ENCODE data around the gene APBA2.
"Not testable (repeated sequence)": the region's sequence is repeated elsewhere in the genome, so short reads cannot be mapped to it uniquely, and the experiment has no call there.

Gene APBA2

DNA sequence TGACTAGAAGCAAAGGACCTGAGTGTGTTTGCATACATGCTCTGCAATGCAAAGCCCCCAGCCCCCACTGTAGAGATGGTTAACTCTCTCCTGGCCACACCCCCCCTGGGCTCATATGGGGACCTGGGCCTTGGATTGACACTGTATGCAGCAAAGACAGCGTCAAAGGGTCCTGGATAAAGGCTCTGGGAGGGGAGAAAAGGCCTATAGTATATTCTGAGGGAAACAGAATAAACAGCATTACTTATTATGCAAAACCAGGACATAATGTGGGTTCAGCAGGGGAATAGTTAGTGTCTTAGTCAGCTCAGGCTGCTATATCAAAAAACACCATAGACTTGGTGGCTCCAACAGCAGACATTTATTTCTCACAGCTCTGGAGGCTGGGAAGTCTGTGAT, 158.7 kb downstream of the APBA2 start:
- no peak for DNase-seq

DNA sequence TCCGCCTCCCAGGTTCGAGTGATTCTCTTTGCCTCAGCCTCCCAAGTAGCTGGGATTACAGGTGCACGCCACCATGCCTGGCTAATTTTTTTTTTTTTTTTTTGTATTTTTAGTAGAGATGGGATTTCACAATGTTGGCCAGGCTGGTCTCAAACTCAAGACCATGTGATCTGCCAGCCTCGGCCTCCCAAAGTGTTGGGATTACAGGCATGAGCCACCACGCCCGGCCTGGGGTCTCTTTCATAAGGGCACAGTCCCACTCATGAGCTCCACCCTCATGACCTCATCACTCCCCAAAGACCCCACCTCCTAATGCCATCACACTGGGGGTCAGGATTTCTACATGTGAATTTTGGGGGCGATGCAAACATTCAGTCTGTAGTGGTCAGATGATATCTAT, 159.4 kb downstream of the APBA2 start:
- not testable (repeated sequence) for DNase-seq

- DNase-seq = peak; percentile 19 to 24
These were observed 159.9 kb downstream of the APBA2 start for GRCh38 chr15:29045717-29046116.

DNA sequence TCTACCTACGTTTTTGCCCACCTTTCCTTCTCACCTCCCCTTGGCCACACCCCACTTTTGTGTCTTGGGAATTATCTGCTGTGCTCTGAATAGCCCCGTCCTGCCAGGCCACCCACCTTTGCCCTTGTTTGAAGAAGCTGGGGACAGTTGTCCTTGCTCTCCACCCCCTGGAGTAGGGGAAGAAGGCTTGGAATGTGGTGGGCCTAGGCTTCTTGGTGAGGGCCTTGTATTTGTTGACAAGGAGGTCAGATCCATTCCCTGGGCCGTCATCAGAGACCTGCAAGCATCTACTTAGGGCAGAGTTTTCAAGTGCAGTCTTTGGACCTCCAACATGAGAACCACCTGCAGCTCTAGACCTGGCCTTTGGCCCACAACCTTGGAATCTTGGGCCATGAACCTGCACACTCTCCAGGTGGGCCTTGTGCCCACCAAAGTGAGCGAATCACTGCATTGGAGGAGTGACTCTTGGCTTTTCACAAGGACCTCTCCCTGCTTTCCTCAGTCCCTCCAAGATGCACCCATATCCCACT, 160.6 kb downstream of the APBA2 start:
- no peak for DNase-seq

- DNase-seq = no peak
These were observed 161.2 kb downstream of the APBA2 start for GRCh38 chr15:29046977-29047376.

DNA sequence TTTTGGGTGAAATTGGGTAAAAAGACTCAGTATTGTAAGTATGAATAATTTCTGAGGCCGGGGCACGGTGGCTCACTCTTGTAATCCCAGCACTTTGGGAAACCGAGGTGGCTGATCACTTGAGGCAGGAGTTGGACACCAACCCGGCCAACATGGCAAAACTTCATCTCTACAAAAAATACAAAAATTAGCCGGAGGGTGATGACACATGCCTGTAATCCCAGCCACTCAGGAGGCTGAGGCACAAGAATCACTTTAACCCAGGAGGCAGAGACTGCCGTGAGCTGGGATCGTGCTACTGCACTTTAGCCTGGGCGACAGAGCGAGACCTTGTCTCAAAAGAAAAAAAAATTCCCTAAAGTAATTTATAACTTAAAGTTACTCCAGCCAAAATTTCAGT, 162.2 kb downstream of the APBA2 start:
- DNase-seq = no peak

GRCh38 chr15:29050870-29051269, 165.1 kb downstream of the APBA2 start:
- no peak for DNase-seq

DNA sequence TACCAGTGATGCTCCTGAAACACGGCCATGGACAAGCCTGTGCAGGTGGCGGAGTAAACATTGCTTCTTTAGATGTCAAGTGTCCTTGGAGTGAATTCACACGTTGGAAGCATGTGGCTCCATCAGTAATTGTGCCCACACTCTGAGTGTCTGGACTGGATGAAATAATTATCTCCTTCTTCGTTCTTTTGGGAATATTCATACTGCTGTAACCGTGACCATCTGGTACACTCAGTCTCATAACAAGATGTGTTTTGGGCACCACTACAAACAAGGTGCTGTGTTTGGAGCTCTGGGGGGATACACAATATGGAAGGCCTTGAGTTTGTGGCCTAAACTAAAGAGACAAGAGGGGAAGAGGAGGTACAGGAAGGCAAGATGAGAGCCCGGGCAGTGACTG, 165.6 kb downstream of the APBA2 start:
- no peak for DNase-seq

DNA sequence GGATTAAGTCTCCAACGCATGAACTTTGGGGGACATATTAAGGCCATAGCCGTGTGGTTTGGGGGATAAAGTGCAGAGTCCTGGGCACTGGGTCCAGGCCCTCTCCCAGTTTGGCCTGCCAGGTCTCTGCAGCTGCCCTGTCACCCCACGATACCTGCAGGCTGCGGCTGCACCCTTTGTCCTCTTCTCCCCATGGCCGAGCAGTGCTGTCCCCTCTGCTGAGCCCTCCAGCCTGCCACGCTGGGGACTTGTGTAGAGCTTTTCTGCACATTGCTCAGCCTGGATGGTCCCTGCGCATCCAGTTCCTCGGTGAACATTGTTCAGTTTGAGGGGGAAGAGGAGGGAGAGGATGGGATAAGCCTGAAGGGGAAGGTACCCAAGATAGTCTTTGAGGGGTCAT, 167.2 kb downstream of the APBA2 start:
- DNase-seq = no peak

DNA sequence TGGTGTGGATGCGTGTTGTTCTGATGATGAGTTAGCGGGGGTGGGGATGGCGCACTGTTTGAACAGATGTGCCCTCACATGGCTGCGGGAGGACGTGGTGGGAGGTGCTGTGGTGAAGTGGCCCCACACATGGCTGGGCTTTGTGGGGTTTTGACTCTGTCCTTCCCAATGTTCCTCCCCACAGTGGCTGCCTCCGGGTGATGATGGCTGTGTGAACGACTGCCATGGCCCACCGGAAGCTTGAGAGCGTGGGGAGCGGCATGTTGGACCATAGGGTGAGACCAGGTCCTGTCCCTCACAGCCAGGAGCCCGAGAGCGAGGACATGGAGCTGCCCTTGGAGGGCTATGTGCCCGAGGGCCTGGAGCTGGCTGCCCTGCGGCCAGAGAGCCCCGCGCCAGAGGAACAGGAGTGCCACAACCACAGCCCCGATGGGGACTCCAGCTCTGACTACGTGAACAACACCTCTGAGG, 167.9 kb downstream of the APBA2 start:
- DNase-seq = no peak

GRCh38 chr15:29054171-29055045, 168.6 kb downstream of the APBA2 start:
- no peak for DNase-seq

- no peak for DNase-seq
These were observed 170.1 kb downstream of the APBA2 start for GRCh38 chr15:29055876-29056275.

DNA sequence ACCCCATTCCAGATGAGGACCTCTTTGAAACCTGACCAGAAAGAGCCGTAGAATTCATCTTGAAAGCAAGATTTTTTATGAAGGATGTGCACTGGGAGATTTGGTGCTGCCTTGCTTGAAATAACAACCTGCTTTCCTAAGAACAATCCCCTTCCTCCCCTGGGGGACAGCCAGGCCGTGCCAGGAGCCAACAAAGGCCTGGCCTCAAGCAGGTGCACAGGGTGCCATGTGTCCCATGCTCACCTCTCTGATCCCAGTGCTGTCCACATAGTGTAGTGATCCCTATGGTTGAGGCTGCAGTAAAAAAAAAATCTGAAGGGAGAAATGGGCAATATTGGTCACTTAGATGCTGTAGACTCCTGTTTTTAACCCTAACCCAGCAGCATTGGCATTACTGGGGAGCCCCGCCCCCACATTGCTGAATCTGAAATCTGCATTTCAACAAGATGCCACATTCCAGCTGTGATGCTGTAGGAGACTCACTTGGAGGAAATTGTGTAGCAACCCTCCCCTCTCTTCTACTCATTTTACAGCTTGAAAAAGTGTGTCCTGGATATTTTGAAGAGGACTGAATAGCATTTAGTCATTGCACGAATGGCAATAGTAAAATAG, 171.2 kb downstream of the APBA2 start:
- DNase-seq = no peak

- no peak for DNase-seq
These were observed 172.1 kb downstream of the APBA2 start for GRCh38 chr15:29057856-29058255.

- no peak for DNase-seq
These were observed 173.2 kb downstream of the APBA2 start for GRCh38 chr15:29058903-29059539.

DNA sequence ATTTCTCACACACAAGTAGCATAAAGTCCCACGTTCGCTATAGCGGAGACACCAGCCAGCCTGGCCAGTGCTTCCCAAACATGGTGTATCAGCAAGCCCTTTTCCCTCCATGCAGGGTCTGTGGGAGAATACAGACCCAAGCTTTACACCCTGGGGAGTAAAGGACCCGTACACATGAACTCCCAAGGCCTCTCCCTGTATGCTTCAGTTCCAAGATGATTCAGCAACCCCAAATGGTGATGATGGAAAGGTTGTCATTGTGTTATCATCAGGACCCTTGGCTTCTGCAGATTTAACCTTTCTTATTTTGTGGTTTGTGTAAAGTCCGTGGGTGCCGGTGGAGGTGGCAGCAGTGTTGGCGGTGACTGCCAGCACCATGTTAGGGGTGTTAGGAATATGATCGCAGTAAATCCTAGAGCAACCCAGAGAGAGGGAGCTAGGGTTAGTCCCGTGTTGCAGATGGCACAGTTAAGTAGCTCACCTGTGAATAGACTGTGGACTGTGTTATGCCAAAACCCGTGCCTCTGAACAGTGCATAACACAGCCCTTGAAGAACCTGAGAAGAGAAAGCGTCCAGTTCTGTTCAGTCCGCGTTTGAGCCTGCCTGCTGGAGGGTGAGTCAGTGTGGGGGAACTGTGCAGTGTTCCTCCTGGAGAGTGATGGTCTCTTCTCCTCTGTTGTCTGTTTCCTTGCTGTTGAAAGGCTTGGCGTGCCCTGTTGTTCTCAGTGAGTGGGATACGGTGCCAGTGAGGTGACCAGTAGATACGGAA, 174.3 kb downstream of the APBA2 start:
- no peak for DNase-seq

DNA sequence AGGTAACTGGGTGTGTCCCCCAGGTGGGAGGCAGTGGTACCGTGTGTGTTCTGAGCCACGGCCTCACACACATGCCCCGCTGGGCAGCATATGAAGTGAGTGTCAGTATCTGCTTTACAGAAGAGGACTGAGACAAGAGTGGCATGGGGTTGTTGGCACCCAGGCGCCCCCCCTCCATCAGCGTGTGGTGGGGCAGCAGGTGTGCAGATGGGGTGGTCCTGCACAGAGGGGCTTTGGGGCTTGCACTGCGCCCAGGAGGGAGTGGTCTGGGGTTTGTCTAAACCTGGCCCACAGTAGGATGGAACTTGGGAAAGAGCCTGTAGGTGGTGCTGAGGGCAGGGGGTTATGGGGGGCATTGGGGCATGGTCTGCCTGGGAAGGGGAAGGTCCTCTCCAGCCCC, 176.0 kb downstream of the APBA2 start:
- DNase-seq = no peak

DNA sequence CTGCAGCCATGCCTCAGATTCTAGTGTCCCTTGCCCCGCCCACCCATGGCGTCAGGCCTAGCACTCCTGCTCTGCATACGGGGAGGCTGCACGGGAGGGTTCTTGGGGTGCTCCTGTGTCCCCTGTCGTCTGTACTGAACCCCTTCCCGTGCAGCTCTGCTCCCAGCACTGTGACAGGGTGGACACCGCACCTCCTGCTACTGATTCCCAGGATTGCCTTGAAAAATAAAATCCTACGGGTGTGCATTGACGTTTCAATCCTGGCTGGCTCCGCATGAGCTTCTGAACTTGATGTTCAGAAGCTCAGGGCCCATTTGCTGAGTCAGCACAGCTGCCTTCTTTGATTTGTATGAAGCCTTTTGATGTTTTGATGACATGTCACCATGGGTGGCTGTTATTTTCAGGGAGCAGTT, 176.4 kb downstream of the APBA2 start:
- no peak for DNase-seq

- DNase-seq = no peak
These were observed 176.9 kb downstream of the APBA2 start for GRCh38 chr15:29062626-29063025.

GRCh38 chr15:29063646-29064045, 177.9 kb downstream of the APBA2 start:
- no peak for DNase-seq

DNA sequence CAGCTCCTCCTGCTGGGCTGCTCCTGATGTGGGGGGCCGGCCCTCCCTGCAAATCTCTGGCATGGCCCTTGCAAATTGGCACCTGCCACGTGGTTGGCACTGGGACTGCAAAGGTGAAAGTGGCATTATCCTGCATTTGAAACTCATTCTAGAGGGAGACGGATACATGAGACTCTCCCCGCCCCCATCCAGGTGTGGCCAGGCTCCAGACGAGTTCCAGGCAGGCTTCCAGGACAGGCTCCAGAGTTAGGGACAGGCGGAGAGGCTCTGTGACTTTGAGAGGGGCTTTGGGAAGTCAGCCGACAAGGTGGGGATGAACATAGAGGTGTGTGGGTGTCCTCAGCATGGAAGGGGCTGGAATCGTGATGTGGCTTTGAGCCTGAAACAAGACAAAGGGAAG, 178.5 kb downstream of the APBA2 start:
- no peak for DNase-seq

GRCh38 chr15:29064731-29065130, 179.0 kb downstream of the APBA2 start:
- DNase-seq = no peak

DNA sequence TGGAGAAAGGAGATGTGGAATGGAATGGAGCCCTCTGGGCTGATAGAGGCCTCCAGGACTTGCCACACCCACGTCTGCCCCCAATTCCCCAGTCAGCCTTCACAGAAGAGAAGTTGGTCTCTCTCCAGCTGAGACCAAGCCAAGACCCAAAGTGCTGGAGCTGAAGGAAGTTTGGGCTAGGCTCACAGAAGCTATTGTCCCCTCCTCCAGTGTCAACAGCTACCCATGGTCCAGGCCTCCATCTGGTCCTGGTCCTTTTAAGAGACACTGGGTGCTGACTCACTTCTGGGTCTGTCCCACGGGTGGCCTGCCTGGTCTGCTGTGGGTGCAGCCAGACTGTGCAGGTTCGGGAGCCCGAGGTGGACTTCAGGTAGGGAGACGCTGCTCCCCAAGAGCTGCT, 179.8 kb downstream of the APBA2 start:
- DNase-seq = no peak

All from activated CD4-positive, alpha-beta T cell treated with anti-CD3 and anti-CD28 coated beads, Interleukin-2, amount 50 U/mL, for 48 hours (primary cell).